NCI-H2081 treated with DMSO at 0.1 percent for 48 hours (cell line): ENCODE measurements around the gene NAGK.
"Not testable (repeated sequence)": the region's sequence is repeated elsewhere in the genome, so short reads cannot be mapped to it uniquely, and the experiment has no call there.

Source experiments
- DNase-seq: peaks from one replicate; lab custom pipeline; 2025; lab: John Stamatoyannopoulos, UW

Gene NAGK

GRCh38 chr2:71068218-71069035 is at the start of gene NAGK:
NAGK (plus strand) TSS chr2:71068648; CDS start chr2:71068684, 36 bp downstream.
- peak; percentile 59 for DNase-seq

DNA sequence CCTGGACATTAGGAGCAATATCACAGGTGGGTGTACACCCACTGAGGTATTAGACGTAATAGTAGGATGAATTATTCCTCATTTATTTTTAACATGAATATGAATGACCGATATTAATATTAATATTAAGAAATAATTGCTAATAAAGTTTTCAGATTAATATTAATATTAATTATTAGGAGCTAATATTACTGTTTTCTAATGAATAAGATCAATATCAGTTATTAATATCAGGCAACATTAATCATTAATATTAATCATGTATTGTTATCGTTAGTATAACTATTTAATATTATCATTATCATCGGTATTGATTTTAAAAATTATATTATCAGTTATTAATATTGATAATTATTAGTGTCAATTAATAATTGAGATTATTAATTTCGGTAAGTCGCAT is 48.5 kb upstream of the NAGK start:
- not testable (repeated sequence) for DNase-seq

- DNase-seq: not testable (repeated sequence)
Measured at GRCh38 chr2:71021394-71021793, 47.1 kb upstream of the NAGK start.

- not testable (repeated sequence) for DNase-seq
Measured at GRCh38 chr2:71023553-71024243, 44.8 kb upstream of the NAGK start.

DNA sequence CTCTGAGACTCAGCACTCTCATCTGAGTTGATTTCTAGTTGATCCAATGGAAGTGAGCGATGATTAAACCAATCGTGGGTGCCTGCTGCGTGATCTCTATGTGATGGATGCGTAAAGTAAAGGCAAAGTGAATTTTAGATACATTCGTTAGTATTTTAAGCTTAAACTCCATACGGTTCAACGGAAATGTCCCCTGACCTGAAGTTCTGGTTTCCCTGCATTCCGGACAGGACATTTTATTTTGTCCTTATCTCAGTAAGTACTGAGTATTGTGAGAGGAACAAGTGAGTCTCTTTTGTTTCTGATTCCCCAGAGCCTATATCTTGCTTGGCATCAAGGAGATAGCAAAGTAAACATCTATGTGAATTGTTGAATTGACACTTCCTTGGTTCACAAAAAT is 32.2 kb upstream of the NAGK start:
- not testable (repeated sequence) for DNase-seq

GRCh38 chr2:71042287-71042686 is 26.2 kb upstream of the NAGK start:
- DNase-seq: no peak

GRCh38 chr2:71043531-71044407 is 24.7 kb upstream of the NAGK start:
- DNase-seq: no peak

GRCh38 chr2:71045151-71045550 is 23.3 kb upstream of the NAGK start:
- no peak for DNase-seq

DNA sequence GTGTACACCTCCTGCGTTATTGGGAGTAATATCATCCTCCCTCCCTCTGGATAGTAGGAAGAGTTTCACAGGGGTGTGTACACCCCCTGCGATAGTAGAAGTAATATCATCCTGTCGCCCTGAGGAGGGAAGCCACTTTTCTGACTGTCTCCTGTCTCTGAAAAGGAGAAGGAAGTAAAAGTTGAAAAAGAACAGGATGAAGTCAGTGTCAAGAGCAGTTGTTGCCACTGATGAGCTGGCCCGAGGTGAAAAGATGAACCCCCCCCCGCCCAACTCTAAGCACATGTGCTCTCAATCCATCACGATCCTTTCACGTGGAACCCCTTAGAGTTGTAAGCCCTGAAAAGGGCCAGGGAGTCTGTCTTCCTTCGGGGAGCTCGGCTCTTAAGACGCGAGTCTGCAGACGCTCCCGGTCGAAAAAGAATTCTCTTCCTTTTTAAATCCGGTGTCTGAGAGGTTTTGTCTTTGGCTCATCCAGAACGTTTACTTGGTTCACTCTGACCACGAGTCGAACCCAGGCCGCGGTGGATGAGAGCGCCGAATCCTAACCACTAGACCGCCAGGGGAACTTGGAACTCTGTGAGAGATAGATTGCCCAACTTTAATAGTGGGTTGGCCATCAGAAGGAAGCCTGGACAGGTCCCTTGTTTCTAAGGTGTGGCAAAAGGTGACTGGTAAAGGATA is 22.4 kb upstream of the NAGK start:
- no peak for DNase-seq

DNA sequence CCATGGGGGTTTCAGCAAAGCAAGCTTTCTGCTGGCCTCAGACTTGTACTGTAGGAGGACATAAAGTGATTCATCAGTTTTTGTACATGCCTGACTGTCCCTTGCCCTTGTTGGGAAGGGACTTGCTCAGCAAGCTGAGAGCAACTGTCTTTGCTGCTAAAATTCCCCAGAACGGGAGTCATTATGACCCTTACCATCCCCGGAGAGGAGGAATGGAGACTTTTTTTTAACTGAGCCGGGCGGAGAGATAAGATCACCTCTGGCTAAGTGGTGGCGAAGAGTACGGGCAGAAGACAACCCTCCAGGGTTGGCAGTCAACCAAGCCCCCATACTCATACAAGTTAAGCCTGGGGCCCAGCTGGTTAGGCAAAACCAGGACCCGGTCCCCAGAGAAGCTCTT is 20.4 kb upstream of the NAGK start:
- DNase-seq: no peak

DNA sequence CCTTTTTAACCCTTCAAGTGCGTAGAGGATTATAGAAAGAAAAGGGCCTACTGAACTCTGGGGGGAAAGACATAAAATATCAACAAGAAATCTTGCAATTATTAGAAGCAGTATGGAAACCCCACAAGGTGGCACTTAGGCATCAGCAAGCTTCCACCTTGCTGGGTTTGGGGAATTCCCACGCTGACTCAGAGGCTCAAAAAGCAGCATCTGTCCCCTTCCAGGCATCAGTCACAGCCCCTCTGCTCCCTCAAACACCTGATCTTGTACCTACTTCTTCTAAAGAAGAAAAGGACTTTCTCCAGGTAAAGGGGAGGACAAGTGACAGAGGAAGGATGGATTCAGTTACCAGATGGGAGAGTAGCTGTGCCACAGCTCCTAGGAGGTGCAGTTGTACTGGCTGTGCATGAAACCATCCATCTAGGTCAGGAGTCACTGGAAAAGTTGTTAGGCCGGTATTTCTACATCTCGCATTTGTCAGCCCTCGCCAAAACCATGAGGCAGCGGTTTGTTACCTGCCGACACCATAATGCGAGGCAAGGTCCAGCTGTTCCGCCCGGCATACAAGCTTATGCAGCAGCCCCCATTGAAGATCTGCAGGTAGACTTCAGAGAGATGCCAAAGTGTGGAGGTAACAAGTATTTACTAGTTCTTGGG is 18.6 kb upstream of the NAGK start:
- not testable (repeated sequence) for DNase-seq

DNA sequence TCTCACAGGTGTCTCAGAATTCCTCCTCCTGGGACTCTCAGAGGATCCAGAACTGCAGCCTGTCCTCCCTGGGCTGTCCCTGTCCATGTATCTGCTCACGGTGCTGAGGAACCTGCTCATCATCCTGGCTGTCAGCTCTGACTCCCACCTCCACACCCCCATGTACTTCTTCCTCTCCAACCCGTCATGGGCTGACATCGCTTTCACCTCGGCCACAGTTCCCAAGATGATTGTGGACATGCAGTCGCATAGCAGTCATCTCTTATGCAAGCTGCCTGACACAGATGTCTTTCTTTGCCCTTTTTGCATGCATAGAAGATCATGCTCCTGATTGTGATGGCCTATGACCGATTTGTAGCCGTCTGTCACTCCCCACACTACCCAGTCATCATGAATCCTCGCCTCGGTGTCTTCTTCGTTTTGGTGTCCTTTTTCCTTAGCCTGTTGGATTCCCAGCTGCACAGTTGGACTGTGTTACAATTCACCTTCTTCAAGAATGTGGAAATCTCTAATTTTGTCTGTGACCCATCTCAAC is 13.2 kb upstream of the NAGK start:
- DNase-seq: not testable (repeated sequence)

- DNase-seq: no peak
Measured at GRCh38 chr2:71060211-71060610, 8.2 kb upstream of the NAGK start.

GRCh38 chr2:71060871-71061270 is 7.6 kb upstream of the NAGK start:
- DNase-seq: no peak

- no peak for DNase-seq
Measured at GRCh38 chr2:71063216-71063615, 5.2 kb upstream of the NAGK start.

GRCh38 chr2:71064110-71064611 is 4.3 kb upstream of the NAGK start:
- DNase-seq: no peak

- DNase-seq: no peak
Measured at GRCh38 chr2:71064754-71065621, 3.5 kb upstream of the NAGK start.

GRCh38 chr2:71066856-71067255 is 1.6 kb upstream of the NAGK start:
- DNase-seq: no peak

DNA sequence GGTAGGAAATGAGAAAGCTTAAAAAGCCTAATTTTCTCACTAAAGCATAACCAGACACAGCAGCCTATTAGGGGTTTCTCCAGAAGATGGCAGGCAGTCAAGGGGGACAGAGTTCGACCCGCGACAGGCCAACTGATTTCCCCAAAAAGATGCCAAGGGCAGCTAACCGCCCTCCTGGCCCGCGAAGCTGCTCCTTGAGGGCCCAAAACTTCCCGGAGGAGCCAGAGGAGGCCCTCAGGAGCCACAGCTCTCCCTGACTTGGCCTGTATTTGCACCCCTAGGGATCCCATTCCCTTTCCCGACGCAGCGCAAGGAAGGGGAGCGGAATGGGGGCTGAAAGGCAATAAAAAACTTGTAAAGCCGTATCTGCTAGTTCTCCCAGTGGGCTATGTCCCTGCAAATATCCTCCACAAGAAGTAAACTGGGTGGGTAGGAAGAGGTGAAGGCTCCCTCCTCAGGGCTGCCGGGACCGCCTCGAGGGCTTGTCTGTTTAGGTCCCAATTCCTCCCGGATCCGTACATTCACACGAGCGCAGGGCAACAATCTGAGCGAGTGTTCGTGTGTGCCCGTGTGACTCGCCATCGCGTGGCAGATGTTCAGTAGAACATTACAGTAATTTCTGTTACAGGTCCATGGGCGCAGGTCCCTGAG is 756 bp upstream of the NAGK start:
- DNase-seq: no peak
